Duodenal mucosa (tissue), 2 donors: ENCODE results near the gene TCAF1.
"Not testable (repeated sequence)": the region's sequence is repeated elsewhere in the genome, so short reads cannot be mapped to it uniquely, and the experiment has no call there.

Experiments used
- H3K27ac ChIP-seq: one replicate; pipeline ENCODE4 v1.7.0; 2013; ENCODE audit warnings: low read depth, low read length
- H3K27me3 ChIP-seq, 2 donors: one replicate each; pipeline ENCODE4 v1.7.0; 2013; ENCODE audit warnings: low read length in 2 of 2, control low read depth in 1 of 2; ENCODE audit not compliant: insufficient read depth in 2 of 2, control insufficient read depth in 1 of 2
- H3K36me3 ChIP-seq, 2 donors: one replicate each; pipeline ENCODE4 v1.7.0; 2013; ENCODE audit warnings: low read length in 2 of 2, control low read depth in 1 of 2; ENCODE audit not compliant: insufficient read depth in 2 of 2, control insufficient read depth in 1 of 2
- H3K4me1 ChIP-seq, 2 donors: one replicate each; pipeline ENCODE4 v1.7.0; 2013; ENCODE audit warnings: low read length in 2 of 2, control low read depth in 1 of 2; ENCODE audit not compliant: insufficient read depth in 2 of 2, control insufficient read depth in 1 of 2
- H3K4me3 ChIP-seq, 2 donors: one replicate each; pipeline ENCODE4 v1.7.0; 2013; ENCODE audit warnings: low read length in 2 of 2, low read depth in 1 of 2
- H3K9ac ChIP-seq, 2 donors: one replicate each; pipeline ENCODE4 v1.7.0; 2013; ENCODE audit warnings: low read length in 2 of 2, low read depth in 1 of 2
- H3K9me3 ChIP-seq, 2 donors: one replicate each; pipeline ENCODE4 v1.7.0; 2013; ENCODE audit warnings: low read length in 2 of 2, control low read depth in 1 of 2; ENCODE audit not compliant: control insufficient read depth in 1 of 2

Gene TCAF1

DNA sequence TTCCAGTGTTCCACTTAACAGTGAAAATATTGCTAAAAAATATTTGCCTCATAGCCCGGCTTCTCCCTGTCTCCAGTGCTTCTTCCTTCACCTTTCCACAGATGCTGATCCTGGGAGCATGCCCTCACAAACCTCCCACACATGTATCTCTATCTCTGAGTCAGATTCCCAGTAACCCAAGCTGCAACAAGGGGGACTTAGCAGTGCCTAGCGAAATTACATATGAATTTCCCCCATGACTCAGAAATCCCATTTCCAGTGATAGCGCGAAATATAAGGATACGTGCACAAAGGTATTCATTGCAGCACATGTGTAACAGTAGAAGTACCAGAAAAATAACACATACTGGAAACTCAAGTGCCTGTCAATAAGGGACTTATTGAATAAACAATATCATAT is 75.4 kb downstream of the TCAF1 start:
- H3K4me3 ChIP-seq, H3K36me3 ChIP-seq, H3K9ac ChIP-seq, H3K27ac ChIP-seq, H3K9me3 ChIP-seq, H3K27me3 ChIP-seq, H3K4me1 ChIP-seq: not testable (repeated sequence)

DNA sequence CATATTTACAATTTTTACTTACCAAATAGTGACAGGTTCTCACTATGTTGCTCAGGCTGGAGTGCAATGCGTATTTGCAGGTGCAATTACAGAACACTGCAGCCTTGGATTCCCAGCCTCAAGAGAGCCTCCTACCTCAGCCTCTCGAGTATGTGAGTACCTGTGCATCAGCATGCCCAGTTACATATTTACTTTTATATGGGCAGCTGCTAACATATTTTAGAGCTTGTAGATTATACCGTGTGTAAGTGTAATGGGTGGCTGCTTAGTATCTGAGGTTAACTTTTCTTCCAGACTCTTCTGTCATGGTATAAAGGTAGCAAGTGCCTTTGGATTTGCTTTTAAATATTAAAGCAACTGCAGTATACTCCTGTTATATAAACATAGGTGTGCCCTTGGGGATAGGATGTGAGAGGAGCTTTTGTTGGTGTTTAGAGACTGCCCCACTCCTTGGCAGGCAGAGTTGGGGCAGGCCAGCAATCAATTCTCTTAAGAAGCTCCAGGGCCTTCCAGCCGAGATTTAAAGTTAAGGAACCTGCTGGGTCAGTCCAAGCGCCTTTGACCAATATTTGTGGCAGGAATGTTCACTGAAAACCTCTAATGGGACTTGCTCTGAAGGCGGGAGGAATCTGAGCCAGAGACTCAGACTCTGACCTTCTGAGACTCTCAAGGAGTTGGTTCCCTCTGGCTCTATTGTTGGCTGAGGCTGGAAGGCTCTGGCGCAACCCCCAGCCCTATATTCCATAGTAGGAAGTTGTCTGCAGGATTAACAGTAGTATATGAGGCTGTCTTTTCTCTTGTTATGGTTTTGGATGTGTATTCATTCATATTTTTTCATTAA is 77.5 kb downstream of the TCAF1 start:
- H3K9ac ChIP-seq, H3K9me3 ChIP-seq, H3K4me1 ChIP-seq: not testable (repeated sequence)

DNA sequence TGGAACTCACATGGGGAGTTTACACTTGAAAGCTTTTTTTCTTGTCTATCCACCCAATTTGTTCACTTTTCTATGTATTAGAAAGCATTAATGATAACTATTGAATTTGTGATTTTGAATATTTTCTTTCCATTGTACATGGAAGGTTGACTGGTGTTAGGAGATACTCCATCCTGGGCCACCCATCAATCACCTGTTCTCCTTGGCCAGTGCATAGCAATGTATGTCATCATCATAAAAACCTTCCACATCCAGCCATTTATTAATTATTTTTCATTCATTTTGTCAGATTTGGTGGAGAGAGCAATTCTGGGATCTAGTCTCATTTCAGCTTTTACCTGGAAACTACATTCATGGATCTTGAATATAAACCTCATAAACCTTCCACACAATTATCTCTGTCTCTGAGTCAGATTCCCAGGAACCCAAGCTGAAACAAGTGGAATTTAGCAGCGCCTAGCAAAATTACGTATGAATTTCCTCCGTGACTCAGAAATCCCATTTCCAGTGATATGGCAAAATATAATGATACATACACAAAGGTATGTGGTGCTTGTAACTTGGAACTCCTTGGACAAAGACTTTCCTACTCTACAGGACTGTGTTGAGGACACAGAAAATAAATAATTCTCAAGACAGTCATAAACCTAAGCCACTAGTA is 78.2 kb downstream of the TCAF1 start:
- H3K9ac ChIP-seq, H3K27ac ChIP-seq, H3K27me3 ChIP-seq, H3K9me3 ChIP-seq, H3K4me3 ChIP-seq, H3K4me1 ChIP-seq, H3K36me3 ChIP-seq: not testable (repeated sequence)

More for the DNA sequence above, 77.5 kb downstream of the TCAF1 start:
- not testable (repeated sequence) for H3K27me3 ChIP-seq, H3K36me3 ChIP-seq, H3K4me3 ChIP-seq, H3K27ac ChIP-seq

DNA sequence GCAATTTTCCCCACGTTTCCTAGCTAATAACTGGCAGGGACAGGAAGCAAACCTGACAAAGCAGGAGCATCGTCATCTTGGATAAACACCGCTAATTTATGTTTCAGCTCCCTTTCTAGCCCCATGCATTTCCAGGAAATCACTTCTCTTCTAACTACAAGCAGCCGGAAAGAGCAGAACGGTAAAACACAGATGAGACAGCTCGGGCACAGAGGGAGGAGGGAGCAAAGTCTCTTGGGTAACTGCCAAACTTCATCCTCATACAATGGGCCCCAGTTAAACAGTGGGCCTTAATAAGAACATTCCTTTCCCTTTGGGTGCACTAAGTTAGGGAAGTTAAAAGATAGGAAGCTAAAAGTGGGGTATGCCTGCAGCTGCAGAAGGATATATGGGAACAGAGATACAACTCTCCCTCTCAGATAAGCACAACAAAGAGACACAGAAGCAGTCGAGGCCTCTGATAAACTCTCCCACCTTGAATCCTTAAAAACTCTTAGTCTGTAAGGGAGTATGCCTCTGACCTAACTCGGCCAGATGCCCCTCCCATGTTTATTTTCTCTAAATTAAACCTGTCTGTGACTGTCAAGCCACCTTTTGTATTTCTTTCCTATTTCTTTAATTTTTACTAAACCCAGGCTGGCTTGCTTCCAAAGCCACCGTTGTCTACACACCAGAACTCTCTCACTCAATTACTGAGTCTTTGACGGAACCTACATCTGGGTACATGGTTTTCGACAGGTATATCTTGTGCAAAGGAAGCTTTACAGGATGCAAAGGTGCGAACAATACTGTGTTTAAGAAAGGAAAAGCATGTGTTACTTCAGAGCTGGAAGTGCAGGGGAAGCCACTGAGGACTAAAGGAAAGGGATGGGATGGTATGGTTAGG is 80.3 kb downstream of the TCAF1 start:
- not testable (repeated sequence) for H3K9ac ChIP-seq, H3K9me3 ChIP-seq, H3K36me3 ChIP-seq, H3K27ac ChIP-seq, H3K27me3 ChIP-seq, H3K4me3 ChIP-seq, H3K4me1 ChIP-seq

DNA sequence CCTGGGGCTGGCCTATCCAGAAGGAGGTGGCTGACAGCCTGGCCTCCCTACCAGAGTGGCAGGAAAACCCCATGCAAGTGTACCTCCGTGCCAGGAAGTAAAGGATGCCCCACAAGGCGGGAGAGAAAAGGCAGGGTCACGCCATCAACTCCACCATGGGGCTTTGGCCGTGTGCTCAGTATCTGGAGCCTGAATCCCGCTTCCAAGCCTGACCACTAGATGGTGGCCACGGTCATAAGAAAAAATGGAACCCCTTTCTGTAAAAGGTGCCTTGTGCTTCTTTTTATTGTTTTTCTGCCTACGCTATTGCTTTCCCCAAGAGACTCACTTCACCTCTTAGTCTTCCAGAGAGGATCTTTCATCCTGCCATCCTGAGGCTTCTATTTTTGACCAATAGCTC is 84.1 kb downstream of the TCAF1 start:
- not testable (repeated sequence) for H3K27ac ChIP-seq, H3K9ac ChIP-seq, H3K4me1 ChIP-seq, H3K27me3 ChIP-seq, H3K9me3 ChIP-seq, H3K4me3 ChIP-seq, H3K36me3 ChIP-seq

DNA sequence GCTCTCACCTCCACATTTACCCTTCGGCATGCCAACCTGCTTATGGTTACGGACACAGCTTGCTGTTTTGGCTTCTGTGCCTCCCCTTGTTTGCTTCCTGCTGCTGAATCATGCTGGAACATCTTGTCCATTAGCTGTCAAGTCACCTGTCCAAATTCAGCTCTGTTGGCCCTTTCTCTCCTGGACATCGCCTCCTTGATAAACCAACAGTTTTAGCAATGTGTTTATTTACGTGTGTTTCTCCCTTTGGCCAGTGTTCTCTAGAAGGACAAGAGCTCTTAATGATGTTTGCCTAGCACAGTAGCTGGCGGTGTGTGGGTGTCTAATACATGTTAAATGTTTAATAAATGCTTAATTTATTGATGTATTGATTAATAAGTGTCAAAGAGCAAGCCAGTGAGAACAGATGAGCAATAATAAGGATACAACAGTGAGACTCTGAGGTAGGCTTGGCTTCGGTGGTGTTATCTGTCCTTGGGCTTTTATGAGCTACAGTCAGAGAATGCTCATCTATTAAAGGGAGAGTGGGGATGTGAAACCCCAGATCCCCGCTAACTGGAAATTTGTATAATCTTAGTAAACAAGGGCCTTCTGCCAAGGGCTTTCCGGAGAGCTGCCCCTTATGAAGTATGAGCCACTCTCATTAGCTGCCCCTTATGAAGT is 85.4 kb downstream of the TCAF1 start:
- not testable (repeated sequence) for H3K36me3 ChIP-seq, H3K4me1 ChIP-seq, H3K9ac ChIP-seq, H3K27me3 ChIP-seq, H3K4me3 ChIP-seq, H3K9me3 ChIP-seq, H3K27ac ChIP-seq

DNA sequence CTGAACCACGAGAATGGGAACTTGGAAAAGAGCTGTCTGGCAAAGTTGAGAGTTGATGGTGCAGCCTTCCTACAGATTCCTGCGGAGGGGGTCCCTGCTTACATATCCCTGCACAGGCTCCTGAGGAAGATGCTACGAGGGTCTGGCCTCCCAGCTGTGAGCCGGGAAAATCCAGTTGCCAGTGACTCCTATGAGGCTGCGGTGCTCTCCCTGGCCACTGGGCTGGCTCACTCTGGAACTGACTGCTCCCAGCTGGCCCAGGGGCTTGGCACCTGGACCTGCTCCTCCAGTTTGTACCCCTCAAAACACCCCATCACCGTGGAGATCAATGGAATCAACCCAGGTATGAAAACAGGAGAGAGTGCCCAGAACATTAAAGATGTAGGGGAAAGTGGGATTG is 91.3 kb downstream of the TCAF1 start:
- not testable (repeated sequence) for H3K27me3 ChIP-seq, H3K36me3 ChIP-seq, H3K9me3 ChIP-seq, H3K9ac ChIP-seq, H3K27ac ChIP-seq, H3K4me1 ChIP-seq, H3K4me3 ChIP-seq

DNA sequence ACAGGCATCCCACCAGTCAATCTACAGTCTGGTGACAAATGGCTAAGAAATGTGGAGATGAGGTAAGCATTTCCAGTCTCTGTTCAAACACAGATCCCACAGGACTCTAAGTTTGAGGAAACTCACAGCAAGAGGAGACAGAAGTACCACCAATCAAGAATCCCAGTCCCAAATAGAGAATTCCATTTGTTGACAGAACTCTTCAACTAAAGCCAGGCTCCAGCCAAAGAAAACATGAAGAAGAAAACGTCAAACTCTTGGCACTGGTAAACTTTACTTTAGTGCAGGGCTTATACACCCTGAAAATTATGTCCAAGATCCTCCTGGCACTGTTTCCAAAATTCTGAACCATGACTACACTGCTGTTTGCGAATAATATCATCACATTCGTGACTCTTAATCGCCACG is 95.3 kb downstream of the TCAF1 start:
- not testable (repeated sequence) for H3K9me3 ChIP-seq, H3K4me3 ChIP-seq, H3K4me1 ChIP-seq, H3K27me3 ChIP-seq, H3K9ac ChIP-seq, H3K27ac ChIP-seq, H3K36me3 ChIP-seq
